Tibial nerve (tissue), 4 donors: ENCODE measurements around the gene CDC25B.

Experiments
- EP300 ChIP-seq, 2 donors: sonication (generic); formaldehyde crosslinking; IDR thresholded peaks; one replicate each; pipeline ENCODE4 v1.6.1; 2017; ENCODE audit warnings: antibody characterized with exemption in 2 of 2, mild to moderate bottlenecking in 1 of 2
- POLR2A ChIP-seq, 2 donors: fragments of 450-650 bp; IDR thresholded peaks; one replicate each; pipeline ENCODE4 v1.6.1; 2017; ENCODE audit warnings: antibody characterized with exemption in 2 of 2, mild to moderate bottlenecking in 2 of 2, moderate library complexity in 2 of 2
- TF ChIP-seq, protein P1 (sequence below), 5 experiments: fragments of 200-600 bp in 3 of 5; fragments of 450-650 bp in 2 of 5; sonication (generic) in 3 of 5; IDR thresholded peaks; one replicate each; pipeline ENCODE4 v1.5.1; 2016 to 2019; ENCODE audit warnings: antibody characterized with exemption in 5 of 5, mild to moderate bottlenecking in 3 of 5, moderate library complexity in 2 of 5

DNA sequence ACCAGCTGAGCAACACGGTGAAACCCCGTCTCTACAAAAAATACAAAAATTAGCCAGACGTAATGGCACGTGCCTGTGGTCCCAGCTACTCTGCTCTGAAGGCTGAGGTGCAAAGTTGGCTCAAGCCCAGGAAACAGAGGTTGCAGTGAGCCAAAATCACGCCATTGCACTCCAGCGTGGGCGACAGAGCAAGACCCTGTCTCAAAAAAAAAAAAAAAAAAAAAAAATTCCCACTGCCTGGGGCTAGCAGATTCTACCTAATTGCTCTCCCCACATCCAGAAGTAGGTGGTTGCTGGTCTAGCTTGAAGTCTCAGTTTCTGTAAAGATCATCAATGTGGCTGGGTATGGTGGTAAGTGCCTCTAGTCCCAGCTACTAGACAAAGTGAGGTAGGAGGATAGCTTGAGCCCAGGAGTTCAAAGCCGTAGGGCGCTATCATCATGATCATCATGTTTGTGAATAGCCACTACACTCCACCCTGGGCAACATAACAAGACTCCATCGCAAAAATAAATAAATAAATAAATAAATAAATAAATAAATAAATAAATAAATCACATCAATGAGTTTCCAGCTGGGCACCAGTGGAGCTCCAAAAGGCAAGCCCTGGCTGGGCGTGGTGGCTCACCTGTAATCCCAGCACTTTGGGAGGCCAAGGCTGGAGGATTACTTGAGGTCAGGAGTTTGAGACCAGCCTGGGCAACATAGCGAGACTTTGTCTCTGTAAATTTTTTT is 17.9 kb downstream of the CDC25B start:
- TF ChIP-seq, protein P1, sequence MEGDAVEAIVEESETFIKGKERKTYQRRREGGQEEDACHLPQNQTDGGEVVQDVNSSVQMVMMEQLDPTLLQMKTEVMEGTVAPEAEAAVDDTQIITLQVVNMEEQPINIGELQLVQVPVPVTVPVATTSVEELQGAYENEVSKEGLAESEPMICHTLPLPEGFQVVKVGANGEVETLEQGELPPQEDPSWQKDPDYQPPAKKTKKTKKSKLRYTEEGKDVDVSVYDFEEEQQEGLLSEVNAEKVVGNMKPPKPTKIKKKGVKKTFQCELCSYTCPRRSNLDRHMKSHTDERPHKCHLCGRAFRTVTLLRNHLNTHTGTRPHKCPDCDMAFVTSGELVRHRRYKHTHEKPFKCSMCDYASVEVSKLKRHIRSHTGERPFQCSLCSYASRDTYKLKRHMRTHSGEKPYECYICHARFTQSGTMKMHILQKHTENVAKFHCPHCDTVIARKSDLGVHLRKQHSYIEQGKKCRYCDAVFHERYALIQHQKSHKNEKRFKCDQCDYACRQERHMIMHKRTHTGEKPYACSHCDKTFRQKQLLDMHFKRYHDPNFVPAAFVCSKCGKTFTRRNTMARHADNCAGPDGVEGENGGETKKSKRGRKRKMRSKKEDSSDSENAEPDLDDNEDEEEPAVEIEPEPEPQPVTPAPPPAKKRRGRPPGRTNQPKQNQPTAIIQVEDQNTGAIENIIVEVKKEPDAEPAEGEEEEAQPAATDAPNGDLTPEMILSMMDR (IDR thresholded peaks at IDR 0.05) = no peak
- TF ChIP-seq EP300 (IDR thresholded peaks at IDR 0.05) = no peak
- no peak for TF ChIP-seq POLR2A (IDR thresholded peaks at IDR 0.05)
